Activated CD8-positive, alpha-beta T cell treated with anti-CD3 and anti-CD28 coated beads for 36 hours (primary cell): Measurements from ENCODE around the gene GFPT1. TPM values are rescaled to one million over a fixed set of nuclear protein-coding genes. Genes with fewer than 3 reads are reported as not detected.

Experiments
- ATAC-seq: fragments of 200-7000 bp; cut with Tn5 transposase; one replicate; pipeline ENCODE4 v1.10.0; 2021; ENCODE audit warnings: mild to moderate bottlenecking, moderate library complexity
- CTCF ChIA-PET: fragments of 350-600 bp; sonication (Branson Sonifier 250); formaldehyde crosslinking; loops from one replicate; lab custom pipeline; 2021; ENCODE audit warnings: antibody characterized with exemption; lab: Charles Lee
- POLR2A ChIA-PET: fragments of 350-600 bp; sonication (Branson Sonifier 250); formaldehyde crosslinking; loops from one replicate; lab custom pipeline; 2021; ENCODE audit warnings: antibody characterized with exemption; lab: Charles Lee
- DNase-seq: peaks from one replicate; pipeline ENCODE4 v3.0.0-alpha.2; 2020
- H3K27ac Mint-ChIP-seq: one replicate; pipeline ENCODE4 v1.8.0; 2021; ENCODE audit warnings: mild to moderate bottlenecking, mixed read lengths
- H3K27me3 Mint-ChIP-seq: one replicate; pipeline ENCODE4 v1.8.0; 2021; ENCODE audit warnings: mixed read lengths
- H3K36me3 Mint-ChIP-seq: one replicate; pipeline ENCODE4 v1.8.0; 2021; ENCODE audit warnings: low read depth, mixed read lengths
- H3K4me1 Mint-ChIP-seq: one replicate; pipeline ENCODE4 v1.8.0; 2021; ENCODE audit warnings: low read depth, mixed read lengths
- H3K4me3 Mint-ChIP-seq: one replicate; pipeline ENCODE4 v1.8.0; 2021; ENCODE audit warnings: mild to moderate bottlenecking, moderate library complexity, mixed read lengths
- H3K9me3 Mint-ChIP-seq: one replicate; pipeline ENCODE4 v1.8.0; 2021; ENCODE audit warnings: mixed read lengths
- CTCF ChIP-seq: fragments of 200-600 bp; IDR thresholded peaks from one replicate; pipeline ENCODE4 v1.8.0; 2022; ENCODE audit warnings: antibody characterized with exemption, mild to moderate bottlenecking
- intact Hi-C: fragments of 100-400 bp; cut with micrococcal nuclease; formaldehyde crosslinking; loops from one replicate; pipeline ENCODE4 v1.10.0; 2022
- total RNA-seq, 2 experiments: library from RNA; stranded (reverse); gene quantifications; one replicate each; pipeline ENCODE4 v1.2.3, GENCODE V29; 2021

Gene GFPT1
- total RNA-seq, 2 experiments from 2014 or later, result 37.8 to 38.0 TPM

GRCh38 chr2:69310111-69311023 lies 76.7 kb downstream of the GFPT1 start:
- TF ChIP-seq CTCF, result no peak
- Mint-ChIP-seq H3K9me3 (peaks cover 2% of the 10 kb centered on the region), H3K27ac (no peak overlapping the region), H3K4me3 (no peak overlapping the region), H3K36me3 (peaks cover 2% of the 10 kb centered on the region), H3K27me3 (peaks cover 8% of the 10 kb centered on the region), H3K4me1 (peaks cover 6% of the 10 kb centered on the region)
- intact Hi-C loops, result no loop called here
- ChIA-PET CTCF (no interaction called here), POLR2A (no interaction called here)
- DNase-seq (no peak), ATAC-seq (no peak)

- Mint-ChIP-seq H3K9me3 (peaks cover 2% of the 10 kb centered on the region), H3K27ac (no peak overlapping the region), H3K4me1 (peaks cover 6% of the 10 kb centered on the region), H3K27me3 (peaks cover 11% of the 10 kb centered on the region), H3K4me3 (no peak overlapping the region), H3K36me3 (peaks cover 2% of the 10 kb centered on the region)
- POLR2A ChIA-PET, result no interaction called here
- no peak for TF ChIP-seq CTCF
- ATAC-seq (no peak), DNase-seq (no peak)
- intact Hi-C loops, result loop anchor here (5.0 to 10.0 kb wide), 2 partner anchors 282 to 365 kb away; no protein-coding TSS in a partner anchor
- CTCF ChIA-PET, result interaction anchor here (4.0 kb wide), 1 partner anchor 366 kb away, joined by 30 read pairs; no protein-coding TSS in a partner anchor
Measured at GRCh38 chr2:69309351-69310110, 77.5 kb downstream of the GFPT1 start.

GRCh38 chr2:69308338-69308737 lies 78.7 kb downstream of the GFPT1 start:
- H3K9me3 Mint-ChIP-seq, result peaks cover 2% of the 10 kb centered on the region
- ATAC-seq, result no peak
- no peak for TF ChIP-seq CTCF
- ChIA-PET CTCF (interaction anchor here (0.6 to 4.0 kb wide), 7 partner anchors 8 to 365 kb away, joined by 3 to 30 read pairs (median 15); no protein-coding TSS in a partner anchor), POLR2A (no interaction called here)
- no peak overlapping the region for H3K27ac Mint-ChIP-seq
- H3K4me3 Mint-ChIP-seq, result no peak overlapping the region
- peaks cover 6% of the 10 kb centered on the region for H3K4me1 Mint-ChIP-seq
- intact Hi-C loops, result loop anchor here (5.0 to 10.0 kb wide), 2 partner anchors 281 to 364 kb away; no protein-coding TSS in a partner anchor
- H3K36me3 Mint-ChIP-seq, result peaks cover 2% of the 10 kb centered on the region
- DNase-seq, result no peak
- H3K27me3 Mint-ChIP-seq, result peaks cover 19% of the 10 kb centered on the region

- ATAC-seq (no peak), DNase-seq (no peak)
- no peak for TF ChIP-seq CTCF
- POLR2A ChIA-PET, result no interaction called here
- peaks cover 22% of the 10 kb centered on the region for H3K27me3 Mint-ChIP-seq
- intact Hi-C loops, result loop anchor here (5.0 to 10.0 kb wide), 2 partner anchors 280 to 363 kb away; no protein-coding TSS in a partner anchor
- peaks cover 6% of the 10 kb centered on the region for H3K4me1 Mint-ChIP-seq
- no peaks in the 10 kb centered on the region for H3K9me3 Mint-ChIP-seq
- H3K4me3 Mint-ChIP-seq, result peak overlapping the region; percentile 66
- CTCF ChIA-PET, result interaction anchor here (0.6 to 4.0 kb wide), 17 partner anchors 9 to 364 kb away, joined by 3 to 30 read pairs (median 4); no protein-coding TSS in a partner anchor
- no peak overlapping the region for H3K27ac Mint-ChIP-seq
- H3K36me3 Mint-ChIP-seq, result no peaks in the 10 kb centered on the region
Measured at GRCh38 chr2:69307579-69308064, 79.4 kb downstream of the GFPT1 start.
